Esophagus (tissue), 2 donors: ENCODE data around the gene MS4A18. TPM values are rescaled to one million over a fixed set of nuclear protein-coding genes. Genes with fewer than 3 reads are reported as not detected.

Source experiments
- H3K27ac ChIP-seq, 2 donors: one replicate each; pipeline ENCODE4 v1.5.1; 2013; ENCODE audit warnings: low read depth in 2 of 2, mild to moderate bottlenecking in 2 of 2, inconsistent platforms in 1 of 2, low read length in 1 of 2, moderate library complexity in 1 of 2
- H3K27me3 ChIP-seq, 2 donors: one replicate each; pipeline ENCODE4 v1.6.1; 2013; ENCODE audit warnings: low read length in 2 of 2, control low read depth in 1 of 2, mild to moderate bottlenecking in 1 of 2; ENCODE audit not compliant: insufficient read depth in 2 of 2, control insufficient read depth in 1 of 2
- H3K36me3 ChIP-seq, 2 donors: one replicate each; pipeline ENCODE4 v1.6.1; 2013; ENCODE audit warnings: low read length in 1 of 2; ENCODE audit not compliant: control insufficient read depth in 2 of 2, insufficient read depth in 2 of 2
- H3K4me1 ChIP-seq, 2 donors: one replicate each; pipeline ENCODE4 v1.6.1; 2013; ENCODE audit warnings: low read length in 1 of 2; ENCODE audit not compliant: control insufficient read depth in 2 of 2, insufficient read depth in 2 of 2
- H3K4me3 ChIP-seq, 2 donors: one replicate each; pipeline ENCODE4 v1.5.1; 2013; ENCODE audit warnings: low read length in 2 of 2, mild to moderate bottlenecking in 2 of 2, low read depth in 1 of 2, moderate library complexity in 1 of 2
- H3K9me3 ChIP-seq, 2 donors: one replicate each; pipeline ENCODE4 v1.6.1; 2013; ENCODE audit warnings: mild to moderate bottlenecking in 2 of 2, low read depth in 1 of 2, low read length in 1 of 2, moderate library complexity in 1 of 2; ENCODE audit not compliant: control insufficient read depth in 2 of 2, insufficient read depth in 1 of 2
- WGBS, 2 donors: extraction: QIAGEN DNeasy Blood & Tissue Kit; methylation state at CpG; one replicate each; pipeline ENCODE4 v1.1.7; 2013; 5-methylcytosine and 5-hydroxymethylcytosine counted together
- polyA plus RNA-seq, 2 donors: library from polyadenylated mRNA; stranded (reverse); fragments of 200-250 nt; gene quantifications; one replicate each; pipeline ENCODE4 v1.2.3, GENCODE V29; 2013
- donor health status: healthy with polysubstance abuse.
- donor health status: Bipolar disorder and iron deficiency.

Gene MS4A18
- polyA plus RNA-seq, 2 donors, result not detected

DNA sequence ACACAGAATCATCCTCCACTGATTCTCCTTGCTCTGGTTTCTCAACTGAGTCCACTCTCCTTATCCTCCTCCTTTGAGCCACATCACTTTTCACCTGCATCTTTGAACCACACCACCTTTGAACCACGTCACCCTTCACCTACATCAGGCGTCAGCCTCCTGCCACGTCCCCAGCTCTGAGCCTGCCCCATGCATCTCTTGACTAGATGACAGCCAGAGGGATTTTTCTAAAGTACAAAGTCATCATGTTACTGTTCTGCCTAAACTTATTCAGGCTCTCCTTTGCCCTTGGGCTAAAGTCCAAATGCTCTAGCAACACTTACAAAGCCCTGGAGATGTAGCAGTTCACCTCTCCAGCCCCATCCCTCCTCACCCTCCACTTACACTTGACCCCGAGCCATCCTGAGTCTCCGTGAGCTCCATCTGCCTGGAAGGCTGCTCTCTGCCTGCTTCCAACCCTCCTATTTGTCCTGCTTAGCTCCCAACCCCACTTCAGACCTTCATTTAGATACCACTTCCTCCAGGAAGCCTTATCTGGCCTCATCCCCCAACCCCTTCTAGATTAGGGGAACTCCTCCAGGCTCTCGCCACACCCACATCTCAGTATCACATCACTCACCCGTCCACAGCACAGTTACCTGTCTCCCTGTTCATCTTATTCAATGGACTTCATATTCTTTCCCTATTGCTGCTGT, 56.9 kb downstream of the MS4A18 start:
- Histone ChIP-seq H3K27me3 (no peaks in the 10 kb centered on the region), H3K9me3 (no peaks in the 10 kb centered on the region), H3K4me1 (no peaks in the 10 kb centered on the region), H3K27ac (no peak overlapping the region), H3K4me3 (no peak overlapping the region), H3K36me3 (no peaks in the 10 kb centered on the region)
- WGBS, 2 donors, result 71 to 73% methylated on average over 7 of the region's 7 CpGs

DNA sequence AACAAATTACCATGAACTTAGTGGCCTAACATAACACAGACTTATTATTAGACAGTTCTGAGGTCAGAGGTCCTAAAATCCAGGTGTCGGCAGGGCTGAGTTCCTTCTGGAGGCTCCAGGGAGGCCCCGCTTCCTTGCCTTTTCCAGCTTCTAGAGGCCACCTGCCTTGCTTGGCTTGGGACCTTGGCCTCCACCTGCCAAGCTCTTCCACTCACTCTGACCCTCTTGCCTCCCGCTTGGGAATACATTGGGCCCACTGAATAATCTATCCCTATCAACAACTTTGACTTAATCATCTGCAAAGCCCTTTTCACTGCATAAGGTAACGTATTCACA, 57.4 kb downstream of the MS4A18 start:
- no peaks in the 10 kb centered on the region for H3K9me3 ChIP-seq
- no peaks in the 10 kb centered on the region for H3K4me1 ChIP-seq
- no peaks in the 10 kb centered on the region for H3K27me3 ChIP-seq
- H3K36me3 ChIP-seq, result no peaks in the 10 kb centered on the region
- 90 to 95% methylated on average over 4 of the region's 4 CpGs for WGBS, 2 donors
- no peak overlapping the region for H3K4me3 ChIP-seq
- no peak overlapping the region for H3K27ac ChIP-seq

- no peaks in the 10 kb centered on the region for H3K27me3 ChIP-seq
- no peaks in the 10 kb centered on the region for H3K4me1 ChIP-seq
- no peak overlapping the region for H3K4me3 ChIP-seq
- H3K36me3 ChIP-seq, result no peaks in the 10 kb centered on the region
- no peak overlapping the region for H3K27ac ChIP-seq
- 85 to 87% methylated on average over 12 of the region's 12 CpGs for WGBS, 2 donors
- H3K9me3 ChIP-seq, result no peaks in the 10 kb centered on the region
Measured at GRCh38 chr11:60782393-60783140, 58.0 kb downstream of the MS4A18 start.

- WGBS, 2 donors, result 93 to 94% methylated on average over 8 of the region's 8 CpGs
- H3K36me3 ChIP-seq, result no peaks in the 10 kb centered on the region
- no peak overlapping the region for H3K4me3 ChIP-seq
- H3K4me1 ChIP-seq, result no peaks in the 10 kb centered on the region
- H3K27me3 ChIP-seq, result no peaks in the 10 kb centered on the region
- no peak overlapping the region for H3K27ac ChIP-seq
- no peaks in the 10 kb centered on the region for H3K9me3 ChIP-seq
Measured at GRCh38 chr11:60783141-60783484, 58.6 kb downstream of the MS4A18 start.

DNA sequence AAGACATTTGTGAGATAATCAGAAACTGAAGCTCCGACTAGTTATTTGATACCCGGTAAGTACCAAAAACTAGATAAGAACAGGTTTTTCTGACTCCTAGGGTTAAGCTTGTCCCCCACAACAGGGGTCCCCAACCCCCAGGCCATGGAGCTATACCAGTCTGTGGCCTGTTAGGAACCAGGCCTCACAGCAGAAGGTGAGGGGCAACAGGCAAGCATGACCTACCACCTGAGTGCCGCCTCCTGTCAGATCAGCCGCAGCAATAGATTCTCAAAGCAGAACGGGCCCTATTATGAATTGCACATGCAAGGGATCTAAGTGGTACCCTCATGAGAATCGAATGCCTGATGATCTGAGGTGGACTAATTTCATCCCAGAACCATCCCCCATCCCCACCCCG, 59.4 kb downstream of the MS4A18 start:
- no peak overlapping the region for H3K4me3 ChIP-seq
- no peaks in the 10 kb centered on the region for H3K36me3 ChIP-seq
- no peaks in the 10 kb centered on the region for H3K4me1 ChIP-seq
- H3K27ac ChIP-seq, result no peak overlapping the region
- 86 to 90% methylated on average over 7 of the region's 7 CpGs for WGBS, 2 donors
- H3K27me3 ChIP-seq, result no peaks in the 10 kb centered on the region
- H3K9me3 ChIP-seq, result no peaks in the 10 kb centered on the region

DNA sequence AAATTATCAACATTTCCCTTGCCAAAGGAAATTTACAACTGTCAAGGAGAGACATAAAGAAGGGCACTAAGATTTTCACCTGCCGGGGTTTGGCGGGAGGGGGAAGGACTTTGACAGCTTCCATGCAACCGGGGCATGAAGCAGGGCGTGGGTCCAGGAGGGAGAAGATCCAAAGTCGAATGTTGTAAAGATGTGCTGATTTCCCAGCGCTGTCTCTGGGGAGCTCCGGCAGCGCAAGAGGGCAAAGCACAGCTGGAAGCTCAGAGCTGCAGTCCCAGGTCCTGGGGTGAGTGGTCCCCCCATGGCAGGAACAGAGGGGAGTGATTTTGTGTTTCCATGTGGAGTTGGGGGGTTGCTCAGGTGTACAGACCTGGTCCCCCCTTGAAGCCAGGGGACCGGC, 60.6 kb downstream of the MS4A18 start, which contains the start of gene MS4A10:
Gene MS4A10 (plus strand): TSS at position 198 of the 400 bp plus-strand sequence. CDS start 5,003 bp downstream, outside the sequence.
- no peak within 1 kb of the TSS for H3K4me3 ChIP-seq
- WGBS, 2 donors, result 60 to 62% methylated on average over 9 of the region's 9 CpGs
- H3K9me3 ChIP-seq, result no peaks in the 10 kb centered on the region
- no peaks in the 10 kb centered on the region for H3K4me1 ChIP-seq
- H3K36me3 ChIP-seq, result no peaks in the 10 kb centered on the region
- H3K27me3 ChIP-seq, result no peaks in the 10 kb centered on the region
- H3K27ac ChIP-seq, result no peak within 1 kb of the TSS

DNA sequence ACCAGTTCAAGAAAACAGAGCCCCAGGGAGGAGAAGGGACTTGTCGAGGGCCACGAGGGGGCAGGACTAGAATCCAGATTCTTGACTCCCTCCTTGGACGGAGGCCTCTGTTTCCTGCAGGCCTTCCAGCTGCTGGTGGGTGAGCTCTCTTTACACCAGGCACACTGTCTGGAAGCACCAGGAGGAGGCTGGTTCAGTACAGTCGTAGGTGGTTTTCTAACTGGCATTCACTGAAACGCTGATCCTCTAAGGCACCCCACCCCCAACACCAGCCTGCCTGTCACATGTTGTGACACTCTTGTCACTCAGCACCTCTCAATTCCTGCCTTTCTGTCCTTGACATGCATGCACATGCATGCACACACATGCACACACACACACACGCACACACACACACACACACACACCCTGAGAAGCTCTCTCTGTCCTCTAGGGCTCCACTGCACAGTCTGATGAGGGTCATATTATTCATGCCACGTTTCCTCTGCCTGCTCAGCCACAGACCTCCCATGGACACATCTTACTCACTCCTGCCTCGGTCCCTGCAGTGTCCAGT, 61.4 kb downstream of the MS4A18 start:
- H3K4me3 ChIP-seq, result no peak overlapping the region
- no peaks in the 10 kb centered on the region for H3K4me1 ChIP-seq
- no peaks in the 10 kb centered on the region for H3K27me3 ChIP-seq
- H3K27ac ChIP-seq, result no peak overlapping the region
- H3K36me3 ChIP-seq, result no peaks in the 10 kb centered on the region
- no peaks in the 10 kb centered on the region for H3K9me3 ChIP-seq
- 49 to 56% methylated on average over 8 of the region's 8 CpGs for WGBS, 2 donors

DNA sequence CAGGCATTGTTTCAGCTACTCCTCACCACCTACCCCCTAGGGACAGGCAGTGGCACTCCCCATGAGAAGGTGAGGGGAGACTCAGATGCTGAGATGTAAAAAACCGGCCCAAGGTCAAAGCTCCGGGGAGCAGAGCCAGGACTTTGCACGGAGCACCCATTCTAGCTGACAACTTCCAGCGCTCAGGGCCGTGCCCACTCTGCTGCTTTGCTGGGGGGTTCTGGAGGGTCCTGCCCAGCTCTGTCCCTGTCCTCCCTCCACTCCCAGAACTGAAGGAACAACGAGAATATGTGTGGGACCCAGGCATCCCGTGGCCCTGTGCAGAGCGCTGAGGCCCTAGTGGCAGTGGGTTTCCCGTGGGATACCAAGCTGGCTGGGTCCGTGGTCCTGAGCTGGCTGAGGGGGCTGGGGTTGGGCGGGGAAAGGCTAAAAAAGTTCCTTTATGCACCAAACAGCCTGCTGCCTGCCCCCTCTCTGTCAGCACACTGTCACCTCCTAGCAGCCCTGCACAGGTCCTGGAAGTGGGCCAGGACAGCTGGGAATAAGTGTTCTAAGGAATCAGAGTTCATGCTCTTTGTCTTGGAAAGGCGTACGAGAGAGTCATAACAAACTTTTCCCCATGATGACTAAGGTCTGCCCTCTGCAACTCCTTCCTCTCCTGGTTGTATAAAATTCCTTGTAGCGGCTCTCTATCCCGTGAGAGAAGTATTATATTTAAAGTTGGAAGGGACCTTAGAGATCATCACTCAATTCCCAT, 62.5 kb downstream of the MS4A18 start:
- WGBS, 2 donors, result 57 to 64% methylated on average over 15 of the region's 15 CpGs
- Histone ChIP-seq H3K27me3 (no peaks in the 10 kb centered on the region), H3K27ac (no peak overlapping the region), H3K36me3 (no peaks in the 10 kb centered on the region), H3K4me1 (no peaks in the 10 kb centered on the region), H3K9me3 (no peaks in the 10 kb centered on the region), H3K4me3 (no peak overlapping the region)

DNA sequence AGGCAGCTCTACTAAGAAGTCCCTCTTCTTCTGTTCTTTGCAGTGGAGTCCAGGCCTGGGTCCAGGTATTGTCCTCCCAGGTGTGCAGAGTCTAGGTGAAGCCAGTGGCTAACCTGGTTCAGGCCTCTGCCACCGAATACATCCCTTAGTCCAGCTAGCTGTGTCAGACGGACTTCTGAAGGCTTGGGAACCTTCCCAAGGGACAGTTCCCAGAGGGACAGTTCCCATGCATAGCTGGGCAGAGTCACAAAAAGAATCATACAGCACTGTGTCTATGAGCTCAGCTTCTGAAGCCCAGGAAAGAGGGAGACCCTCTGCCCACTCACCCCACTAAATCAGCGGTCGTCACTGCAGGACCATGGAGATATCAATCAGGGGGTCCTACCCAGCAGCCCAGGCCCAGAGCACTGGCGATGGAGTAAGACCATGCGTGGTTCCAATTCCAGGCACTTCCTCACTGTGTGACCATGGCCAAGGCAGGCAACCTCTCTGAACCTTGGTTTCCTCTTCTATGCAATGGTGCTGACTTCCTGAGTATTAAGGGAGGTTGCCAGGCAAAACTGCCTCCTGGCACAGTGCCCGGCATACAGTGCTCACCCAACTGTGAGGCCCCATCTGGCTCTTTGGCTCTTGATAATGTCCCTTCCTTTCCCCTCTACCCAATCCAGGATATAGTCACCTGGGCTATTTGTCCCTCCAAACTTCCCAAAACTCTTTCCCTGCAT, 64.0 kb downstream of the MS4A18 start:
- Histone ChIP-seq H3K9me3 (no peaks in the 10 kb centered on the region), H3K4me3 (no peak overlapping the region), H3K27me3 (no peaks in the 10 kb centered on the region), H3K4me1 (no peaks in the 10 kb centered on the region), H3K36me3 (no peaks in the 10 kb centered on the region), H3K27ac (no peak overlapping the region)
- 71 to 88% methylated on average over 7 of the region's 7 CpGs for WGBS, 2 donors
